Left forelimb (tissue), 1 donor: ENCODE measurements around the gene RPS21.

ENCODE experiments used
- DNase-seq: peaks from one replicate; pipeline ENCODE4 v3.0.0-alpha.2; 2018; ENCODE audit warnings: low spot score

The RPS21 gene

GRCh38 chr20:62426699-62427131 lies 39.8 kb downstream of the RPS21 start:
- no peak for DNase-seq

- DNase-seq: no peak
Measured at GRCh38 chr20:62427172-62428001, 40.5 kb downstream of the RPS21 start, which contains the start of gene RBBP8NL. TSS of gene RBBP8NL (minus strand) at chr20:62427539. CDS start at chr20:62419647, 7,892 bp downstream.

- DNase-seq: no peak
Measured at GRCh38 chr20:62428002-62428372, 41.1 kb downstream of the RPS21 start.

GRCh38 chr20:62428396-62429295 lies 41.7 kb downstream of the RPS21 start:
- DNase-seq: no peak

- DNase-seq: no peak
Measured at GRCh38 chr20:62429455-62430310, 42.8 kb downstream of the RPS21 start.

- DNase-seq: no peak
Measured at GRCh38 chr20:62430311-62430853, 43.5 kb downstream of the RPS21 start.

GRCh38 chr20:62430866-62431447 lies 44.1 kb downstream of the RPS21 start:
- DNase-seq: no peak

- DNase-seq: no peak
Measured at GRCh38 chr20:62433658-62434497, 47.0 kb downstream of the RPS21 start.

GRCh38 chr20:62436692-62437091 lies 49.8 kb downstream of the RPS21 start:
- DNase-seq: no peak

GRCh38 chr20:62437496-62437895 lies 50.6 kb downstream of the RPS21 start:
- DNase-seq: no peak

- no peak for DNase-seq
Measured at GRCh38 chr20:62437927-62438326, 51.0 kb downstream of the RPS21 start.
